ENCODE results near the gene ZNF326.

GRCh38 chr1:89955311-89956205 is 39.4 kb upstream of the ZNF326 start:
- TF ChIP-seq REST (IDR thresholded peaks at IDR 0.05; ENCODE audit: low read depth) = no peak
- no peak for TF ChIP-seq CEBPB (IDR thresholded peaks at IDR 0.05)
- TF ChIP-seq TAF1 (IDR thresholded peaks at IDR 0.05; ENCODE audit: low read depth) = no peak
- TF ChIP-seq MAX (IDR thresholded peaks at IDR 0.05) = no peak
- no peak for TF ChIP-seq EGR1 (IDR thresholded peaks at IDR 0.05)
- TF ChIP-seq EP300 (IDR thresholded peaks at IDR 0.05; ENCODE audit: borderline replicate concordance) = no peak
